ENCODE results near the gene TESK2.

GRCh38 chr1:45516465-45516864, 25.5 kb upstream of the TESK2 start:
- TF ChIP-seq CTCF (optimal IDR thresholded peaks at IDR 0.05 in 1 of 3, IDR thresholded peaks at IDR 0.05 in 1 of 3, conservative IDR thresholded peaks at IDR 0.05 in 1 of 3; ENCODE audit: extremely low read depth in 1 of 3, insufficient read depth in 2 of 3, low read length in 3 of 3) (no peak), EZH2 (IDR thresholded peaks at IDR 0.05; ENCODE audit: low read length) (no peak)

Data from keratinocyte (primary cell).